GM19467 (cell line): ENCODE data around the gene ZNF234.
A peak's percentile ranks its signal among the peaks of the same experiment; 100 is the strongest.
"Not testable (repeated sequence)": the region's sequence is repeated elsewhere in the genome, so short reads cannot be mapped to it uniquely, and the experiment has no call there.

Experiments used
- ATAC-seq: cut with Tn5 transposase; IDR thresholded peaks from one replicate; pipeline ENCODE4 v1.9.1; 2021; ENCODE audit warnings: mild to moderate bottlenecking, moderate library complexity; ENCODE audit not compliant: unreplicated experiment

Gene ZNF234

DNA sequence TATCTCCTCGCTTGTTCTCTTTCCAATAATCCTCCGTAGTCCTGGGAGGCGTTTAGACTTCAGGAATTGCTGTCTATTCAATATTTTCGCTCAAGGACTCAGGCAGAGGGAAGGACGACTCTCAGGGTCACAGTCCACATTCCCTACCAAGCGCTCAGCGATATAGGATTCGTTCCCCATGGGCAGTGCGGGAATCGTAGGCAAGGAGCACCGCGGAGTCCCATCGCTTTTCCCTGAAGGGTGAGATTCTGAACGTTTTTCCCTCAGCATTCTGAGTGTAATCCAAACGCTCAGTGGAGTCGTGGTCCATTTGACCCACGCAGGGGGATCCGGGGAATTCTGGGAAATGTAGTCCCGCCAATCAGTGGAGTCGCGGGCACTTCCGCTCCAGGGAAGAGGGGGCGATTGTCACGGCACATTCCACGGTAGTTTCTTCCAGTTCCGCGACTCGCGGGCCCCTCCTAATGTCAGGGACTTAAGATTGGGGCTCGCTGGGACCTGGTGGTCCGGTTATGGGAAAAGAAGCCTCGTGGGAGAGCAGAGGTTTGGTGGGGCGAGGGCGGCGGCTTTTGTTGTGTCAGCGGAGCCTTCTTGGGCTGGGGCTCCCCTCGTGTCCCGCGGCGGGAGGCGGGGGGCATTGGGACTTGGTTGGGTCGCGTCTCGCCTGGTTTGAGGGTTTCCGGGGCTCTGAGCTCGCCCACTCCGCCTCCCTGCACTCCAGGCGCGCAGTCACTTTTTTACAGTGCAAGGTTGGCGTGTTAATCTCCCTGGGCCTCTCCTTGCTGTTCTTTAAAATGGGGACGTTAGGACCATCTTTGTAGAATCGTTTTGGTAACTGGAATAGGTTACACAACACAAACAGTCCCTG lies at the start of gene ZNF234:
Gene ZNF234, plus strand, starts transcription at position 364 of the 868 bp plus-strand sequence. CDS start 3,079 bp downstream, outside the sequence.
- peak; percentile 68 for ATAC-seq

DNA sequence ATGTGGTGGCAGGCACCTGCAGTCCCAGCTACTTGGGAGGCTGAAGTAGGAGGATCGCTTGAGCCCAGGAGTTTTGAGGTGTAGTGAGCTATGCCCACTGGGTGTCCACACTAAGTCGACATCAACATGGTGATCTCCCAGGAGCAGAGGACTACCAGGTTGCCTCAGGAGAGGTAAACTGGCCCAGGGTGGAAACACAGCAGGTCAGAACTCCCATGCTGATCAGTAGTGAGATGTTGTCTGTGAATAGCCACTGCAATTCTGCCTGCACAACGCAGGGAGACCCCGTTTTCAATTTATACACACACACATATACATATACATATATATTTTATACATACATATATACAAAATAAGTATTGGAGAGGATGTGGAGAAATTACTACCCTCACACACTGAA lies 49.2 kb upstream of the ZNF234 start:
- ATAC-seq, result no peak

DNA sequence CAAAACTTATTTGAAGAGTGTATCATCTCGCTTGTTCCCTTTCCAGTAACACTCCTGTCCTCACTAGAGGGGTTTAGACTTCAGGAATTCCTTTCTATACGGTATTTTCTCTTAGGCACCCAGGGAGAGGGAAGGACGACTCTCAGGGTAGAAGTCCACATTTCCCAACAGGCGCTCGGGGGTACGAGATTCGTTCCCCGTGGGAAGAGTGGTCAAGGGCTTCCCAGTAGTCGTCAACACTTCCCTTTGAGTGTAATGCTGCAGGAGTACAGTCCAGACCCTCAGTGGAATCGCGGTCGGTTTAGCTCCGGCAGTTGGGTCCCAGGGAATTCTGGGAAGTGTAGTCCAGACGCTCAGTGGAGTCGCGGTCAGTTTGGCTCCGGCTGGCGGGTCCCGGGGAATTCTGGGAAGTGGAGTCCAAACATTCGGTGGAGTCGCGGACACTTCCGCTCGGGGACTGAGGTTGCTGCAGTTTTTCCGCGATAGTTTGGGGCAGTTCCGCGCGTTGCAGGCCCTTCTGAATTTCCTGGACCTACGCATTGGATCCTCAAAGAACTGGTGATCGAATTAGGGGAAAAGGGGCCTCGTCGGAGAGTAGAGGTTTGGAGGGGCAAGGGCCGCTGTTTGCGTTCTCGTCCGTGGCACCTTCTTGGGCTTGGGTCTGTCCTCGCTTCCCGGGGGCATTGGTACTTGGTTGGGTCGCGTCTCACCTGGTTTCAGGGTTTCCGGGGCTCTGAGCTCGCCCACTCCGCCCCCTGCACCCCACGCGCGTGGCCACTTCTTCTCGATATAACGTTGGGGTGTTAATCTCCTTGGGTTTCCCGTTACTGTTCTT lies 47.2 kb upstream of the ZNF234 start, which contains the start of gene ZNF224:
Gene ZNF224, plus strand, starts transcription at position 431 of the 835 bp plus-strand sequence. CDS start 3,513 bp downstream, outside the sequence.
- ATAC-seq, result peak; percentile 75

DNA sequence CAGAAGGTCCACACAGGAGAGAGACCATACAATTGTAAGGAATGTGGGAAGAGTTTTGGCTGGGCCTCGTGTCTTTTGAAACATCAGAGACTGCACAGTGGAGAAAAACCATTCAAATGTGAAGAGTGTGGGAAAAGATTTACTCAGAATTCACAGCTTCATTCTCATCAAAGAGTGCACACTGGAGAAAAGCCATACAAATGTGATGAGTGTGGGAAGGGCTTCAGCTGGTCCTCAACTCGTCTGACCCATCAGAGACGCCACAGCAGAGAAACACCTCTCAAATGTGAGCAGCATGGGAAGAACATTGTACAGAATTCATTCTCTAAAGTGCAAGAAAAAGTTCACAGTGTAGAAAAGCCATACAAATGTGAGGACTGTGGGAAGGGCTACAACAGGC lies 33.6 kb upstream of the ZNF234 start:
- ATAC-seq, result no peak

DNA sequence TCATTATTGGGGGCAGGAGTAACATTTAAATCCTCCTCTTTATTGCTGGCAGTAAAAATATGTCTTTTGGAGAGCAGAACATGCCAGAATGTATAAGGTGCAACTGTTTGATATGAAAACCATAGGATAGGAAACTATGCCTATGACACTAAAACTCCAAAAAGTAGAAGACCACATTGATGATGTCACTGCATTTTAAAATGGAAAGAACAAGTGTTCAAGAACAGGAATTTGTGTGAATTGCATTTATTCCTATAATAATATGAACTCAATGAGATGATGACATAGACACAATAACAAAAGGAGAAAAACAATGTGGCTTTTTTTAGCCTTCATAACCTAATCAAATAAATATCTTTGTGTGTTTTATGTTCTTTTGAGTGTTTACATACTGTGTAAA lies 31.9 kb upstream of the ZNF234 start:
- ATAC-seq, result no peak

DNA sequence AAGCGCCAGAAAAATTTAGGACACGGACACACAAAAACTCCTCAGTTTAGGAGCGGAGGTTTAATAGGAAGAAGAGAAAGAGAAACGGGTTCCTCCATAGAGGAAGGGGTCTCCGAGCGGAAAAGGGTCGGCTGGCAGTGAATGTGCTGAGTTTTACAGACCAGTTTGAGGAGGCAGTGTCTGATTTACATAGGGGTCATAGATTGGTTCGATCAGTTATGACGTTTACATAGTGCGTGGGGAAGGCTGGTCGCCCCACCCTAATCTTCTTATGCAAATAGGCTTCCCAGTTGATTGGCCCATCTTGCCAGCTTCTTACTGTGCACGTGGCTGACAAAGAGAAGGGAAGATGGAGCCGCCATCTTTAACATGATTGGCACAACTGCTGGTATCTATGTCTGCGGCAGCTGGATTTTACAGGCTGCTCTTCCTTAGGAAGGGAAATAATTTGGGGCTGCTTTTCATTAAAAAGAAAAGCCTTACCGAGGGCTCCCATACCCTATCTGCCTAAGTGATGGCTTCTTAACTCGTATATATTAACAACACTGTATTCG lies 29.4 kb upstream of the ZNF234 start:
- ATAC-seq, result no peak

DNA sequence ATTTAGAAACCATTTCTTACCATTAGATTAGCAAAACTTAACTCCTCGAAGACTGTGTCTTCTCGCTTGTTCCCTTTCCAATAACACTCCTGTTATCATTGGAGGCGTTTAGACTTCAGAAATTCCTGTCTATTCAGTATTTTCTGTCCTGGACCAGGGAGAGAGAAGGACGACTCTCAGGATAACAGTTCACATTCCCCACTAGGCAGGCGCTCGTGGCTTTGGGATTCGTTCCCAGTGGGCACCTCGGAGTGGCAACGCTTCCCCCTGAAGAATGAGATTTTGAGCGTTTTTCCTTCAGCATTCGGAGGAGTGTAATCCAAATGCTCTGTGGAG lies 28.6 kb upstream of the ZNF234 start:
- ATAC-seq, result no peak

DNA sequence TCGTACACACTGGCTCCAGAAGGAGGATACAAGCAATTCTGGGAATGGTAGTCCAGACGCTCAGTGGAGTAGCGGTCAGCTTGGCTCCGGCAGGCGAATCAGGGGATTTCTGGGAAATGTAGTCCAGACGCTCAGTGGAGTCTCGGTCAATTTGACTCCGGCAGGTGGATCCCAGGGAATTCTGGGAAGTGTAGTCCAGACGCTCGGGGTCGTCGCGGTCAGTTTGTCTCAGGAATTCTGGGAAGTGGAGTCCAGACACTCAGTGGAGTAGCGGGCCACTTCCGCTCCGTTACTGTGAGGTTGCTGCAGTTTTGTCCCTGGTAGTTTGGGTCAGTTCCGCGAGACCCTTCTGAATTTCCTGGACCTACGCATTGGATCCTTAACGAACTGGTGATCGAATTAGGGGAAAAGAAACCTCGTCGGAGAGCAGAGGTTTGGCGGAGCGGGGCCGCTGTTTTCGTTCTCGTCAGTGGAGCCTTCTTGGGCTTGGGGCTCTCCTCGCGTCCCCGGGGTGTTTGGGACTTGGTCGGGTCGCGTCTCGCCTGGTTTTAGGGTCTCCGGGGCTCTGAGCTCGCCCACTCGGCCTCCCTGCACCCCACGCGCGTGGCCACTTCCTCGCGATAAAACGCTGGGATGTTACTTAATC lies 28.1 kb upstream of the ZNF234 start, which contains the start of gene ZNF225:
Gene ZNF225, plus strand, starts transcription at position 262 of the 646 bp plus-strand sequence. CDS start 2,429 bp downstream, outside the sequence.
- peak; percentile 88 for ATAC-seq

DNA sequence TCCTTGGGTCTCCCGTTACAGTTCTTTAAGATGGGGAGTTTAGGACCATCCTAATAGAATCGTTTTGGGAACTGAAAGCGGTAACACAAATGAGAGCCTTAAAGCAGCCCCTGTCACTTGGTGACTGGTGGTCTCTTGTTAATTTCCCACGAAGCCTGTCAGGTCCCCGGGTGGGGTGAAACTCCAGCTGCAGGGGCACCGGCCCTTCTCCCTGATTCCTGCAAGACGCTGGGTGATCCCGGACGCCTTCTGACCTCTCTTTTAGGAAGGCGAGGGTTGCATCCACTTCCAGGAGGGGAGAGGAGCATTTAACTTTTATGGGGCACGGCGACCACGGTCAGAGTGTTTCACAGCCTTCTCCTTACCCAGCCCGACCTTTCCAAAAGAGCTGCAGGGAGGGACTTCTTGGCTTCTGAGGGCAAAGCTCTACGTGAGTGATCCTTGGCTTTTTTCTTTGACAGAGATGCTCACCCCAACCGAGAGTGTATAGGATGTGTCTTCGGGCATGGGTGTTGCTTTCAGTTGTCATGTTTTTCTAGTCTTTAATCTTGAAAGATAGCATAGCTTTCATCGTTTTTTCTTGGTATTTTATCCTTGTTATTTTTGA lies 27.5 kb upstream of the ZNF234 start:
- ATAC-seq, result peak; percentile 15

DNA sequence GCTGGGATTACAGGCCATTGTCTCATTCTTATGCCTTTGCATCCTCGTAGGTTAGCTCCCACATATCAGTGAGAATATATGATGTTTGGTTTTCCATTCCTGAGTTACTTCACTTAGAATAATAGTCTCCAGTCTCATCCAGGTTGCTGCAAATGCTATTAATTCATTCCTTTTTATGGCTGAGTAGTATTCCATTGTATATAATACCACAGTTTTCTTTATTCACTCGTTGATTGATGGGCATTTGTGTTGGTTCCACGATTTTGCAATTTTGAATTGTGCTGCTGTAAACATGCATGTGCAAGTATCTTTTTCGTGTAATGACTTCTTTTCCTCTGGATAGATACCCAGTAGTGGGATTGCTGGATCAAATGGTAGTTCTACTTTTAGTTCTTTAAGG lies 20.2 kb upstream of the ZNF234 start:
- ATAC-seq, result not testable (repeated sequence)

DNA sequence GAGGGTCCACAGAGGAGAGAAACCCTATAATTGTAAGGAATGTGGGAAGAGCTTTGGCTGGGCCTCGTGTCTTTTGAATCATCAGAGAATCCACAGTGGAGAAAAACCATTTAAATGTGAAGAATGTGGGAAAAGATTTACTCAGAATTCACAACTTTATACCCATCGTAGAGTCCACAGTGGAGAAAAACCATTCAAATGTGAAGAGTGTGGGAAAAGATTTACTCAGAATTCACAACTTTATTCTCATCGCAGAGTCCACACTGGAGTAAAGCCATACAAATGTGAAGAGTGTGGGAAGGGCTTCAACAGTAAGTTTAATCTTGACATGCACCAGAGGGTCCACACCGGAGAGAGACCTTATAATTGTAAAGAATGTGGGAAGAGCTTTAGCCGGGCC lies 9.4 kb upstream of the ZNF234 start:
- ATAC-seq, result no peak

DNA sequence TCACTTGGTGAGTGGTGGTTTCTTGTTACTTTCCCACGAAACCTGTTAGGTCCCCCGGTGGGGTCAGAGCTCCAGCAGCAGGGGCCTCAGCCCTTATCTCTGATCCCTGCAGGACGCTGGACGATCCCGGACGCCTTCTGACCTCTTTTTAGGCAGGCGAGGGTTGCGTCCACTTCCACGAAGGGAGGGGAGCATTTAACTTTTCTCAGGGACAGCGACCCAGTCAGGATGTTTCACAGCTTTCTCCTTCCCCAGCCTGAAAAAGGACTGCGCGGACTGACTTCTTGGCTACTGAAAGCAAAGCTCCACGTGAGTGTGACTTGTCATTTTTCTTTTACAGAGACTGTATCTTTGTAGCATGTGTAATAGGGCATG lies 692 bp downstream of the ZNF234 start:
- ATAC-seq, result peak; percentile 18

DNA sequence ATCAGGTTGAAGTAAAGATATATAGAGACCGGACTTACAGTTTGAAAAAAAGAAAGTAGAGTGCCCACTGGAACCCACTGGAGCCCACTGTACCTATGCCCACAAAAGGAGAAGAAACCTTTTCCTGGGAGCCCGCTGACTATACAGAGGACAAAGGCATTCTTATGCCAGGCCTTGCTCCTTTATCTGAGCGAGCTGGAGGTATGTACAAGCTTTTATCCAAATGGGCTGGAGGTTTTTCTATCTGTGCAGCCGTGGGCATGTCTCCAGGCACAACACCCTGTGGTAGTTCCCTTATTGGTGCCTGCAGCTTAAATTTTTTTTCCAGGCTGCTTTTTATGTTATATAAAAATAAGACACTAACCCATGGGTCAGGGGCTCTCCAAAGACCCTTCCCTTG lies 8.4 kb downstream of the ZNF234 start:
- ATAC-seq, result no peak

DNA sequence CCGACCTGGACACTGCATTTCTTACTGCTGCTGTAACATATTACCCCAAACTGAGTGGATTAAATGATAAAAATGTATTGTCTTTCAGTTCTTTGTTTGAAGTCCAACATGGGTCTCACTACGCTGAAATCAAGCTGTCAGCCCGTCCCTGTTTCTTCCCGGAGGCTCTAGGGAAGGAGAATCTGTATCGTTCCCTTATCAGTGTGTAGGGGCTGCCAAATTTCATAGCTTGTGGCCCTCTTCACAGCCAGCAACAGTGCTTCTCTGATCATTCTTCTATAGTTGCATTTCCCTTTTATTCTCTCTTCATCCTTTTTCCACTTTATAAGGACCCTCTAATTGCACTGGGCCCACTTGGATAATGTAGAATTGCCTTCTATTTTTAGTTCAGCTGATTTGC lies 10.1 kb downstream of the ZNF234 start:
- ATAC-seq, result no peak

DNA sequence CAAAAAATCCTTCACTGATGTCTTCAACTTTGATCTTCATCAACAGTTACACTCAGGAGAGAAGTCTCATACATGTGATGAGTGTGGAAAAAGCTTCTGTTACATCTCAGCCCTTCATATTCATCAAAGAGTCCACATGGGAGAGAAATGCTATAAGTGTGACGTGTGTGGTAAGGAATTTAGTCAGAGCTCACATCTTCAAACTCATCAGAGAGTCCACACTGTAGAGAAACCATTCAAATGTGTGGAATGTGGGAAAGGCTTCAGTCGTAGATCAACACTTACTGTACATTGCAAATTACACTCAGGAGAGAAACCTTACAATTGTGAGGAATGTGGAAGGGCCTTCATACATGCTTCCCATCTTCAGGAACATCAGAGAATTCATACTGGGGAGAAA lies 15.1 kb downstream of the ZNF234 start:
- ATAC-seq, result no peak

DNA sequence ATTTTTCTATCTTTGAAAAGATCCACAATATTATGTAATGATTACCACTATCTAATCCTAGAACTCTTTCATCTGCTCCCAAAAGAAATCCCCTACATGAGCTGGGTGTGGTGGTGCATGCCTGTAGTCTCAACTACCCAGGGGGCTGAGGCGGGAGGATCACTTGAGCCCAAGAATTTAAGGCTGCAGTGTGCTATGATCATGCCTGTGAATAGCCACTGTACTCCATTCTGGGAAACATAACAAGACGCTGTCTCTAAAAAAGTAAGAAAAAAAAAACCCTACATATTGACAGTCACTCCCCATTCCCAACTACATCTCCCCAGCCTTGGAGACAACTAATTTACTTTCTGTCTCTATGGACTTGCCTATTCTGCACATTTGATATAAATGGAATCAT lies 22.4 kb downstream of the ZNF234 start:
- no peak for ATAC-seq

DNA sequence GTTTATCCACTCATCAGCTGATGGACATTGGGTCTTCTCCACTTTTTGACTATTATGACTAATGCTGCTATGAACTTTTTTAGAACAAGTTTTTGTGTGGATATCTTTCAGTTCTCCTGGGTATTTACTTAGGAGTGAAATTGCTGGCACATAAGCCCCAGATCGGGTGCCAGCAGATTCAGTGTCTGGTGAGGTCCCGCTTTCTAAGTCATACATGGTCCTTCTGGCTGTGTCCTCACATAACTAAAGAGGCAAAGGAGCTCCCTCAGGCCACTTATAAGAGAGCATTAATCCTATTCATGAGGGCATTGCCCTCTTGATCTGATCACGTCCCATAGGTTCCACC lies 22.9 kb downstream of the ZNF234 start:
- ATAC-seq, result peak; percentile 19

DNA sequence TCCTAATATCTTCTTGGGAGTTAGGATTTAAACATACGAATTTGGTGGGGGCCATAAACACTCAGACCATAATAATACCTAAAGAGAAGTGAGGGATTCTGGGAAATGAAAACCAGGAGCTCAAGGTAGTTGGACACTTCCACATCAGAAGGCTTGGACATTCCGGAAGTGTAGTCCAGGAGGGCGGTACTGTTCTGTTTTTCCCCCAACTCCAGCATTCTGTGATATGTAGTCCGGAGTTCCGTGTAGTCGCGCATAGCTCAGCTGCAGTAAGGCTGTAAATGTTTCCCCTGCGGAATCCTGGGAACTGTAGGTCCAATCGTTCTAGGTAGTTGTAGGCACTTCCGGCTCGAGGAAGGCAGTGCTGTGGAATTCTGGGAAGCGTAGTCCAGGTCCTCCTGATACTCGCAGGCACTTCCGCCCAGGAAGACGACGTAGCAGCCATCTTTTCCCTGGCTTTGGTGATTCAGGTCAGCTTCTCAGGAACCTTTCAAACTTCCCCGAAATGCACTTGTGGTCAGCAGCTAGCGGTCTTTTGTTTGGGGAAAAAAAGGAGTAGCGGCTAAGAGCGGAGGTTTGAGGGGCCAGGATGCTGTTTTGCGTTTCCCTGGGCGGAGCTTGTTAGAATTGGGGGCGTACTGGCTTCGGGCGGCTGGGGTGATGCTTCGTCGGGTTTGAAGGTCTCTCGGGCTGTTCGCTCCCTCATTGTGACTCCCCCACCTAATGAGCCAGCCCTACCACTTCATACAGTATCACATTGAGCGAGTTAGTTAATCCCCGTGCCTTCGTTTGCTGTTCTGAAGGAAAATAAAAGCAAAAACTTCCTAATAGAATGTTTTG lies 23.5 kb downstream of the ZNF234 start, which contains the start of gene ZNF226:
Gene ZNF226, plus strand, starts transcription at position 428 of the 840 bp plus-strand sequence. CDS start 4,981 bp downstream, outside the sequence.
- ATAC-seq, result peak; percentile 87

DNA sequence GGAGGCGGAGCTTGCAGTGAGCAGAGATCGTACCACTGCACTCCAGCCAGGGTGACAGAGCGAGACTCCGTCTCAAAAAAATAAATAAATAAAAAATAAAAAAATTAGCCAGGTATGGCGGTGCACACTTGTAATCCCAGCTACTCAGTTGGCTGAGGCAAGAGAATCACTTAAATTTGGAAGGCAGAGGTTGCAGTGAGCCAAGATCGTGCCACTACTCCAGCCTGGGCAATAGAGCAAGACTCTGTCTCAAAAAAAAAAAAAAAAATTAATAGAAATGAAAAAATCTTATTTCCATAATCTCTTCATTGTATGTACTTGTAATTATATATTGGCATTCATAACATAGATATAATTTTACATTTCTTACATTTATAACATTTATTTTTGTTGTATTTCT lies 29.3 kb downstream of the ZNF234 start:
- not testable (repeated sequence) for ATAC-seq

DNA sequence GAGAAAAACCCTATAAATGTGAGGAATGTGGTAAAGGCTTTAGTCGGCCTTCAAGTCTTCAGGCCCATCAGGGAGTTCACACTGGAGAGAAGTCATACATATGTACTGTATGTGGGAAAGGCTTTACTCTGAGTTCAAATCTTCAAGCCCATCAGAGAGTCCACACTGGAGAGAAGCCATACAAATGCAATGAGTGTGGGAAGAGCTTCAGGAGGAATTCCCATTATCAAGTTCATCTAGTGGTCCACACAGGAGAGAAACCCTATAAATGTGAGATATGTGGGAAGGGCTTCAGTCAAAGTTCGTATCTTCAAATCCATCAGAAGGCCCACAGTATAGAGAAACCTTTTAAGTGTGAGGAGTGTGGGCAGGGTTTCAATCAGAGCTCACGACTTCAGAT lies 35.2 kb downstream of the ZNF234 start:
- no peak for ATAC-seq
